Fibroblast of pulmonary artery (primary cell): Measurements from ENCODE around the gene NLGN4X.

Experiments
- DNase-seq: peaks from one replicate; pipeline ENCODE4 v3.0.0-alpha.2; 2010; ENCODE audit warnings: low read depth
- H3K4me3 ChIP-seq: replicated peaks from 2 replicates; pipeline ENCODE4 v1.5.1; 2011; ENCODE audit warnings: low read depth, mild to moderate bottlenecking, control low read depth, low read length, moderate library complexity
- TF ChIP-seq, protein P1 (sequence below): IDR thresholded peaks from 2 replicates; pipeline ENCODE4 v1.5.1; 2011; ENCODE audit warnings: mild to moderate bottlenecking, control low read depth, low read length, inconsistent platforms; ENCODE audit errors: missing control alignments

Gene NLGN4X

DNA sequence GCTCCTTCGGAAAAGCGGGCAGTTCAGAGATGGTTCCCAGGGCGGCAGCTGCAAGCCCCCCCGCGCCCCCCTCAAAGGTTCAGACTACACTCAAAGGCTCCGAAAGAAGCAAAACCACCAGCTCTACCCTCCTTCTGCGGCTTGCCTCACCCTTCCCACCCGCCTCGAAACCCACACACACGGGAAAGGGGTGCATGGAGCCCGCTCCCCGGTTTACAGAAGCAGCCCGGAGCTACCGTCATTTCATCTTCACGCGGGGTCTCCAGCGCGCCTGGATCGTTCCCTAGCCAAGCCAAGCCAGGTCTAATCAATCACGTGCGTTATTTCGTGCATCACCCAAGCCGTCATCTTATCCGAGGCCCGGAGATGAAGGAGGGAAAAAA, 1.2 kb downstream of the NLGN4X start:
- TF ChIP-seq, protein P1, sequence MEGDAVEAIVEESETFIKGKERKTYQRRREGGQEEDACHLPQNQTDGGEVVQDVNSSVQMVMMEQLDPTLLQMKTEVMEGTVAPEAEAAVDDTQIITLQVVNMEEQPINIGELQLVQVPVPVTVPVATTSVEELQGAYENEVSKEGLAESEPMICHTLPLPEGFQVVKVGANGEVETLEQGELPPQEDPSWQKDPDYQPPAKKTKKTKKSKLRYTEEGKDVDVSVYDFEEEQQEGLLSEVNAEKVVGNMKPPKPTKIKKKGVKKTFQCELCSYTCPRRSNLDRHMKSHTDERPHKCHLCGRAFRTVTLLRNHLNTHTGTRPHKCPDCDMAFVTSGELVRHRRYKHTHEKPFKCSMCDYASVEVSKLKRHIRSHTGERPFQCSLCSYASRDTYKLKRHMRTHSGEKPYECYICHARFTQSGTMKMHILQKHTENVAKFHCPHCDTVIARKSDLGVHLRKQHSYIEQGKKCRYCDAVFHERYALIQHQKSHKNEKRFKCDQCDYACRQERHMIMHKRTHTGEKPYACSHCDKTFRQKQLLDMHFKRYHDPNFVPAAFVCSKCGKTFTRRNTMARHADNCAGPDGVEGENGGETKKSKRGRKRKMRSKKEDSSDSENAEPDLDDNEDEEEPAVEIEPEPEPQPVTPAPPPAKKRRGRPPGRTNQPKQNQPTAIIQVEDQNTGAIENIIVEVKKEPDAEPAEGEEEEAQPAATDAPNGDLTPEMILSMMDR, result no peak
- no peak for DNase-seq
- no peak overlapping the region for H3K4me3 ChIP-seq

DNA sequence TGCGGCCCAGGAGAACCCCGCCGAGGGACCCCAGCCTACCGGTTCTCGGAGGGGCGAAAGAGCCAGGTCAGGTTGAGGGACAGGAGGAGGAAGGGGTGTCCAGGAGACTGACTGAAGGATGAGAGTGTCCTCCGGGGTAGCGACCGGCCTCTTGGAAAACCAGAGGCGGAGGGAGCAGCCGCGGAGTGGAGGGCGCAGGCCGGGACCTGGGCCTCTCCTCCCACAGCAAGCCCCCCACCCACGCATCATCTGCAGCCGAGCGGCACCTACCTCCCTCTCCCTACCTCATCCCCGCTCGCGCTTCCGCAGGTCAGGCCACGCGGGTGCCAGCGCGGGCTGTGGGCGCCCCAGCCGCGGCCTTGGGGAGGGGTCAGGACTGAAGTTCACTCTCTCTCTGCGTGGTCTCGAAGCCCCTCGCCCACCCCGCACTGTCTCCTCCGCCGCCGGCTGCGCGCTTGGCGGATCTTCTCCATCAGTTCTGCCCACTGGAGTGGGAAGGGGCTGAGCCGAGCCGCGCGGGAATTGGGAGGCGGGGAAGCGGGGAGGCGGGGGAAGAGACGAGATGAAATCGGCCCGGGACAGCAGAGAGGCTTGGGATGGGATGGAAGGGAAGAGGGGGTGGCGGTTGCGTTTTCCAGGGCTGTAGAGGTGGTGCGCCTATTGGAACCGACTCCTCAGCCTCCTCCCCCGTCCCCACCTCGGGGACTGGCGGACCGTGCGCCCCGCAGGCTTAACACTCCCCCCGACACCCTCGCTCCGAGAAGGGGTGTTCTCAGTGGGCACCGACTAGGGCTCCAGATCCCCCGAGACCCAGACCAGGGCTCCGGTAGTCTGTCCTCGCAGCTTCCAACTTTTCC, 1.8 kb downstream of the NLGN4X start:
- no peak overlapping the region for H3K4me3 ChIP-seq
- DNase-seq, result no peak

DNA sequence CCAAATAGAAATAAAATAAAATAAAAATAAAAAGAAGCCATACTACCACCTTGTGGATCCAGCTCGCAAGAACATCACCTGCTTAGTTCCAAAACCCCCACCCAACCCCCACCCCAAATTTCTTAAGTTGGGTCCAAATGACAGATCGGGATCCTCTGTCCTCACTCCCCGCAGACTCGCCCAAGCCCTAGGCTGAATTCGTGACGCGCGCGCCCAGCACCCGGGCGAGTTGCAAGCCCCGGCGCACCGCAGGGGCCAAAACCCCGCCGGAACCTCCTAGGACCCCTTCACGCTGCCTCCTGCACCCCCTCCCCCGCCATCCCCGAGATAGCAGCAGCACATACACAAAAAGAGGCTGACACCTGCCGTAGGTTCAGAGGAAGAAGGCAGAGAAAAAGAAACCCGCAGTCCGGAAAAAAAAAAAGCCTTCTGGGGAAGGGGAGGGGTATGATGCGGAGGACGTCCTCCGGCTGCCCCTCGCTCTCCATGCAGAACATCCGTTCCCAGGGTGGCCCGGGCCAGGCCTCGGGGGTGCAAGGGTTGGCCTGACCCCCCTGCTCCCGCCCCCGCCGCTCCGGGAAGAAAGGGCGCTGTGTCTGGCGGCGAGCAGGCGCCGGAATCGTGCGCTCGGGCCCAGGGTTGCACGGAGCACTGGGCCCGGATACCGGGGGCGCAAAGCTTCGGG, 2.6 kb downstream of the NLGN4X start:
- TF ChIP-seq, protein P1, result no peak
- no peak for DNase-seq
- no peak overlapping the region for H3K4me3 ChIP-seq

More for the DNA sequence above, 1.8 kb downstream of the NLGN4X start:
- TF ChIP-seq, protein P1, result no peak

DNA sequence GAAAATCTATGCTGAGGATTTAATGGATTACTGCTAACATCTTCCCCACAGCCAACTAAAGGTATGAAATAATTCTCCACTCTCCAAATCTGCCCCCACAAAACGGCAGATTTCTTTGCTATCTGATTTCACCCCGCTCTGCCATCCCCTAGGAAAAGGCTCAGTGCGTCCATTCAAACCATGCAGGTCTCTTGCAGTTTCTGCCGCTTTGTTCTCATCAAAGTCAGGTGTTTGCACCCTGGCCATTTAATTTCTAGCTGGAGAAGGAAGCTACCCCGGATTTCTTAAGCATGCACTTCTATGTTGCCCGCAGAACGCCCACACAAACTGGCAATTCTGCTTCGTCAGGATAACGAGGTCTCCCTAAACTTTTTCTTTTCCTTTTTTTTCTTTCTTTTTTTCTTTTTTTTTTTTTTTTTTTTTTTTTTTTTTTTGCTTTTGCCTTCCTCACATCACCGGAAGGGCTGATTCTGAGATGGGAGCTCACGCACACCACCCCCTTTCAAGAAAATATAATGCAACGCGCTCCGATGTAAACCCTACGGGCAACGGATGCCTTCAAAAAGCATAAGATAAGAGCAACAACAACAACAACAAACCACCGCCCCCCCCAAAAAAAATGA, 3.3 kb downstream of the NLGN4X start:
- no peak for DNase-seq
- H3K4me3 ChIP-seq, result no peak overlapping the region
- TF ChIP-seq, protein P1, result no peak

DNA sequence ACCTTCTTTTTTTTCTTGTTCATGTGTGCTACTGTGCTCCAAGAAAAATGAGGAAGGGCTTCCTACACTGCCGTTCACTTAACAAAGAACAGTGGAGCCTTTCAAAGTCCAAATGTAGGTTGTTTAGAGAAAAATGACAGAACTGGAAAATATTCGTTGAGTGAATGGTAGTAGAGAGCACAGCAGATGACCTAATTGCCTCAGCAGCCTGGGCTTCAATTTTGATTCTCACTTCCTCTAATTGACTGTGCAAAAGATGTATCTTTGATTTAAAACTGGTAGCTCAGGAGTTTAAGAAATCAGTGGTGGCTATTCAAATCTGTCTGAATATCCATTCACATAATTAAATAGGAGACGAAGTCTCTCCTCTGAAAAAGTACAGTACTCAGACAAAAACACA, 5.2 kb downstream of the NLGN4X start:
- TF ChIP-seq, protein P1, result no peak
- H3K4me3 ChIP-seq, result no peak overlapping the region

DNA sequence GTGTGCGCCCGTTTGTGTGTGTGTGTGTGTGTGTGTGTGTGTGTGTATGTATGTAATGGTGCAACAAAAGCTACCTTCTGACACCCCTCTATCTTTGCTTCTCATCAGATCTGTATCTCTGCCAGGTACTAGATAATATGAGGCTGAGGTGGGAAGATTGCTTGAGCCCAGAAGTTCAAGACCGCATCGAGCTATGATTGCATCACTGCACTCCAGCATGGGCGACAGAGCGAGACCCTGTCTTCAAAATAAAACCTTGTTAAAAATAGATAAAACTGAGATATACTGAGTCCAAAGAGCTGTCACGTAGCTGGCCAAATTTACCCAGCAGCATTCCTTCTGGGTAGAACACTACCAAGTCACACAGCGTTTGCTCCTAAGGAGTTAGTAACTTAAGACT, 18.4 kb downstream of the NLGN4X start:
- no peak overlapping the region for H3K4me3 ChIP-seq
- no peak for DNase-seq
- TF ChIP-seq, protein P1, result no peak

More for the DNA sequence above, 5.2 kb downstream of the NLGN4X start:
- DNase-seq, result no peak
